Neuron (in vitro differentiated cells): ENCODE data around the gene PEAK1.

Experiments
- H2AFZ ChIP-seq: one replicate; pipeline ENCODE4 v1.6.1; 2013; ENCODE audit warnings: low read depth, mild to moderate bottlenecking, inconsistent platforms, low read length, moderate library complexity
- H3K27me3 ChIP-seq: one replicate; pipeline ENCODE4 v1.6.1; 2013; ENCODE audit warnings: low read length; ENCODE audit not compliant: insufficient read depth
- H3K36me3 ChIP-seq: one replicate; pipeline ENCODE4 v1.6.1; 2013; ENCODE audit warnings: low read length; ENCODE audit not compliant: insufficient read depth
- H3K4me1 ChIP-seq: one replicate; pipeline ENCODE4 v1.6.1; 2013; ENCODE audit warnings: low read length; ENCODE audit not compliant: insufficient read depth
- H3K4me3 ChIP-seq: 2 replicates; pipeline ENCODE4 v1.5.1; 2013; ENCODE audit warnings: mild to moderate bottlenecking, low read length, moderate library complexity
- H3K9me3 ChIP-seq: one replicate; pipeline ENCODE4 v1.6.1; 2013; ENCODE audit warnings: low read length

The PEAK1 gene

DNA sequence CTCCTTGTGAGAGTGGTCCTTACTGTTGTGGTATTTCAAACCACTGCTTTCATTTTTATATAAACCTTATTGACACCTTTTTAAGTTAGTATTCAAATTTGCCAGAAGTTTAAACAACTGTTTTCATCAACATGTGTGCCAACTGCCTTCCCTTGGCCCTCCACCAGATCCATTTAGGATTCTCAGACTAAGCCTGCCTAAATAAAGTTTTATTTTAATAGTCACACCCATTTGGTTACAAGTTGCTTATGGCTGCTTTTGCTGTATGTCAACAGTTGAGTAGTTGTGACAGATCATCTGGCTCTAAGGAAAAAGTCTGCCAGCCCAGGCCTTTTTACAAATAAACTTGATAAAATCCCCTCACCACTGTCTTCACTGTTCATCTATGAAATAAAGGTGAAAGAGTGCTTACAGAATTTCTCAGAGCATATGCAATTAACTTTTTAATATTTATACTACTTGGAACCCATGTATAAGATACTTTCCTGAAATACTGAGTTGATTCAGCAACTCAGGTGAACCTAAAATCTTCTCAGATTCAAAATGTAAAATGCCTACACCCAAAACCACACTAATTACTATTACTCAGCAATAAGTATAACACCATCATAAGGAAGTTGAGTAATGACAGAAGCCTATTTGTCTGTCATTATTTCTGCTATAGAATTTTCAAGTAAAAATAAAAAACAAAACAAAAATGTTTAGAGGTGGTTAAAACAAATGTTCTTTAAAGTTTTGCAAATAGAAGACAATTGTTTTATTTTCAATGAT, 35.1 kb downstream of the PEAK1 start:
- Histone ChIP-seq H3K36me3 (no peaks in the 10 kb centered on the region), H2AFZ (no peak overlapping the region), H3K4me1 (no peaks in the 10 kb centered on the region), H3K27me3 (no peaks in the 10 kb centered on the region), H3K9me3 (peaks cover 2% of the 10 kb centered on the region), H3K4me3 (no peak overlapping the region)

GRCh38 chr15:77384086-77384485, 35.8 kb downstream of the PEAK1 start:
- no peaks in the 10 kb centered on the region for H3K27me3 ChIP-seq
- H2AFZ ChIP-seq, result no peak overlapping the region
- no peak overlapping the region for H3K4me3 ChIP-seq

DNA sequence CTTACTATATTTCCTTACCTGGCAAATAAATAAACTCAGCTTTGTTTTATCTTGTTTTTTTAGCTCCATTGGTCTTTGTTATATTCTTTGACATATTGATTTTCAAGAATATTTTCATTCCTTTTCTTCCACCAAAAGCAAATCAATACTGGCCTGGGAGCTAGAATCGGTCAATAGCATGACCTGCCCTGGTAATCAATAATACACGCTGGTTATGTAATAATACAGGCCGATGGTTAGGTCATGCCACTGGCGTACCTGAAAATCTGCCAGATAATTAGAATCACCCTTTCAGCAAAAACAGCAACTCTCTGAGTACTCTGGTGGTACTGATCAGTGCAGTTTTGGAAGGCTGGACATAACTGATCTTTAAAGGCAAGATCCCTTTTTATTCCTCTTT, 39.9 kb downstream of the PEAK1 start:
- no peaks in the 10 kb centered on the region for H3K36me3 ChIP-seq
- H3K4me1 ChIP-seq, result no peaks in the 10 kb centered on the region
- H3K27me3 ChIP-seq, result no peaks in the 10 kb centered on the region
- peaks cover 2% of the 10 kb centered on the region for H3K9me3 ChIP-seq
- H2AFZ ChIP-seq, result no peak overlapping the region
- H3K4me3 ChIP-seq, result no peak overlapping the region

More at GRCh38 chr15:77384086-77384485, 35.8 kb downstream of the PEAK1 start:
- Histone ChIP-seq H3K36me3 (no peaks in the 10 kb centered on the region), H3K9me3 (peaks cover 2% of the 10 kb centered on the region), H3K4me1 (no peaks in the 10 kb centered on the region)

DNA sequence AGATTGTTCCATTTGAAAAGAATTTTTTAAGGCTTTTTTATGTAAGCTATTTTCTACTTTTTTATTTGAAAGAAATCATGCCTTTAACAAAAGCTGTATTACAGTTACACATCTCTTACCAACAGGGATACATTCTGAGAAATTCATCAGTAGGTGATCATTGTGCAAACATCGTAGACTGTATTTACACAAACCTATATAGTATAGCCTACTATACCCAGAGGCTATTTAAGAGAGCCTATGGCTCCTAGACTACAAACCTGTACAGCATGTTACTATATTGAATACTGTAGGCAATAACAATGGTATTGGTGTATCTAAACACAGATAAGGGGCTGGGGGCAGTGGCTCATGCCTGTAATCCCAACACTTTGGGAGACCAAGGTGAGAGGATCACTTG, 43.1 kb downstream of the PEAK1 start:
- Histone ChIP-seq H3K36me3 (no peaks in the 10 kb centered on the region), H3K9me3 (peaks cover 2% of the 10 kb centered on the region), H3K4me1 (peaks cover 9% of the 10 kb centered on the region), H3K27me3 (no peaks in the 10 kb centered on the region), H2AFZ (no peak overlapping the region), H3K4me3 (no peak overlapping the region)

- Histone ChIP-seq H3K27me3 (no peaks in the 10 kb centered on the region), H3K9me3 (peaks cover 2% of the 10 kb centered on the region), H3K4me3 (no peak overlapping the region), H3K36me3 (no peaks in the 10 kb centered on the region), H3K4me1 (peaks cover 10% of the 10 kb centered on the region), H2AFZ (no peak overlapping the region)
Observed at GRCh38 chr15:77375133-77375532, 44.8 kb downstream of the PEAK1 start.

- H3K27me3 ChIP-seq, result no peaks in the 10 kb centered on the region
Observed at GRCh38 chr15:77373441-77373840, 46.5 kb downstream of the PEAK1 start.

GRCh38 chr15:77371850-77372563, 47.9 kb downstream of the PEAK1 start:
- Histone ChIP-seq H2AFZ (no peak overlapping the region), H3K4me3 (no peak overlapping the region), H3K36me3 (no peaks in the 10 kb centered on the region), H3K9me3 (no peaks in the 10 kb centered on the region), H3K27me3 (no peaks in the 10 kb centered on the region), H3K4me1 (peaks cover 10% of the 10 kb centered on the region)

More at GRCh38 chr15:77373441-77373840, 46.5 kb downstream of the PEAK1 start:
- Histone ChIP-seq H2AFZ (no peak overlapping the region), H3K9me3 (no peaks in the 10 kb centered on the region), H3K4me3 (no peak overlapping the region), H3K4me1 (peaks cover 10% of the 10 kb centered on the region), H3K36me3 (no peaks in the 10 kb centered on the region)

DNA sequence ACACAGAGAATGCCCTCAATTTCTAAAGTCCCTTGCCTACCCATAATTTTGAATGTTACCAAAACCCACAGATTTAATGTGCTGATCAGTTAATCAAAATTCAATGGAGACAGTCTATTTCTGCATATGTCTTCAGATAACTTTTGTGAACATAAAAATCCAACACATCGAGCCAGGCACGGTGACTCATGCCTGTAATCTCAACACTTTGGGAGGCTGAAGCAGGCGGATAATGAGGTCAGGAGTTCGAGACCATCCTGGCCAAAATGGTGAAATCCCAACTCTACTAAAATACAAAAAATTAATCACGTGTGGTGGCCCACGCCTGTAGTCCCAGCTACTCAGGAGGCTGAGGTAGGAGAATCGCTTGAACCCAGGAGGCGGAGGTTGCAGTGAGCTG, 49.3 kb downstream of the PEAK1 start:
- H3K36me3 ChIP-seq, result no peaks in the 10 kb centered on the region
- H3K9me3 ChIP-seq, result no peaks in the 10 kb centered on the region
- no peak overlapping the region for H3K4me3 ChIP-seq
- H3K27me3 ChIP-seq, result no peaks in the 10 kb centered on the region
- no peak overlapping the region for H2AFZ ChIP-seq
- peaks cover 10% of the 10 kb centered on the region for H3K4me1 ChIP-seq

DNA sequence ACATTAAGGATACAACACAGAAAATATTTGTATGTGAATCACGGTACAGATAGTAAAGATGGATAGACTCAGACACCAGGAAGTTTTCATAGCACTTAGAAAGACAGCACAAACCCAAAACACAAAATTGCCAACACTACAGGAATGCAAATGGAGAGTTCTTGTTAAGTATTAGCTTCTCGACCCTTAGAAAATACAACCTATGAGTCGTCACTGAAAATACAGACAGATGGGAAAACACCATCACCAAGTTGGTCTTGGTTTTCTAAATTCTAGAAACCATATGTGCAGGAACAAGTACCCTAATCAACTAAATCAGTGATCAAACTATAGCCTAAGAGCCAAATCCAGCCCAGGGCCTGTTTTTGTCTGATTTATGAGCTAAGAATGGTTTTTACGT, 50.7 kb downstream of the PEAK1 start:
- Histone ChIP-seq H3K36me3 (no peaks in the 10 kb centered on the region), H3K27me3 (no peaks in the 10 kb centered on the region), H3K4me1 (peaks cover 10% of the 10 kb centered on the region), H3K4me3 (no peak overlapping the region), H3K9me3 (no peaks in the 10 kb centered on the region), H2AFZ (no peak overlapping the region)

DNA sequence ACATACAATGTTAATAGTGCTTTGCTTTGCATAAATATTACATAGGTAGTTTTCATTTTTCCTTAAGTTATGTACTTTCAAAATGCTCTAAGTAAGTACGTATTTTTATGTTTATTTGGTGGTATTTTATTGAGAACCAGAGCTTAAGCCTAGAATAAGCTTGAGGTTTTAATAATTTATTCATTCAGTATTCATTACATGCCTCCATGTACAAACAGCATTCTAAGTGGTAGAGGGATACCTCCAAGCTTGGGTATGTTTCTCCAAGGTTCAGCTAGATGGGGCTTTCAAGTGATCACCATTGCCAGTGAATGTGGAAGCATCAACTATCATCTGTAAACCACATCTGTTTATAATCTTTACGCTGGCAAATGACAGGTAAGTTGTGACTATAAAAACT, 52.3 kb downstream of the PEAK1 start:
- H2AFZ ChIP-seq, result no peak overlapping the region
- H3K4me3 ChIP-seq, result no peak overlapping the region
- no peaks in the 10 kb centered on the region for H3K27me3 ChIP-seq
- H3K4me1 ChIP-seq, result peaks cover 9% of the 10 kb centered on the region
- H3K36me3 ChIP-seq, result peaks cover 2% of the 10 kb centered on the region
- H3K9me3 ChIP-seq, result peaks cover 3% of the 10 kb centered on the region

GRCh38 chr15:77361456-77361855, 58.4 kb downstream of the PEAK1 start:
- no peak overlapping the region for H3K4me3 ChIP-seq
- peaks cover 3% of the 10 kb centered on the region for H3K9me3 ChIP-seq
- H2AFZ ChIP-seq, result no peak overlapping the region
- no peaks in the 10 kb centered on the region for H3K4me1 ChIP-seq
- H3K36me3 ChIP-seq, result peaks cover 2% of the 10 kb centered on the region
- no peaks in the 10 kb centered on the region for H3K27me3 ChIP-seq

DNA sequence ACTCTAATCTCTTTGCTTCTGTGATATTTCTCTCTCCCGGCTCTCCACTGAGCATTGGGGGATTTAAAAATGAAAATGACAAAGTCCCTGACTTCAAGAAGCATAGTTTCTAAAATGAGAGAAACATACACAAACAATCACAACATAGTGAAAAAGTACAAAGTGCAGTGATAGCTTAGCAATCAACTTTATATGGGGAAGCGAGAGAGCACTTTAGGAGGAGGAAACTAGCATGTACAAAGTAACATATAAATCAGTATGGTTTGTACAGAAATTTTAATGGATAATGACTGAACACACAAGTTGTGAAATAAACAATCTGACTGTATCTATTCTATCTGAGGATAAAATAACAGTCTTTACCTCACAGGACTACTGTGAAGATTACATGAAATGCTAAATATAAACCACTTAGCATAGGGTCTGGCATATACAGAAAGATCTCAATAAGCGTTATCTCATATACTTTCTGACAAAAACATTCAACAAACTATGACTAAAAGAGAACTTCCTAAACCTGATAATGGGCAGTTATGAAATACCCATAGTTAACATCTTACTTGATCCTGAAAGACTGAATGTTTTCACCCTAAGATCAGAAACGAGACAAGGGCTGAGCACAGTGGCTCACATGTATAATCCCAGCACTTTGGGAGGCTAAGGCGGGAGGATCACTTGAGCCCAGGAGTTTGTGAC, 61.2 kb downstream of the PEAK1 start:
- Histone ChIP-seq H3K4me1 (no peaks in the 10 kb centered on the region), H3K27me3 (no peaks in the 10 kb centered on the region), H2AFZ (no peak overlapping the region), H3K4me3 (no peak overlapping the region), H3K9me3 (peaks cover 3% of the 10 kb centered on the region), H3K36me3 (peaks cover 2% of the 10 kb centered on the region)

DNA sequence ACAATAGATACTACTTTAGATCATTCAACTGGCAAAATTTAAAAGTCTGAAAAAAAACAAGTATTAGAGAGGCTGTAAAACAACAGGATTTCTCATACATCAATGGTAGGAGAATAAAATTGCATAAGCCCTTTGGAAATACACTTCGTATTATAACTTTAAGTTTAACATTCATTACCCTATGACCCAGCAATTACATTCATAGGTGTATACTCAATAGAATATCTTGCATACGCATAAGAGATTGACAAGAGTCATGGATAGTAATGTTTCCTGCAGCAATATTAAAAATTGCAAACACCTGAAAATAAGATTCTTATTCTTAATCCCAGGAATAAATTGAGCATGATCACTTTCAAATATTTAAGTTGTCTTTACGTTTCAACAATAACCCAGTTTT, 63.6 kb downstream of the PEAK1 start:
- Histone ChIP-seq H3K36me3 (no peaks in the 10 kb centered on the region), H3K9me3 (no peaks in the 10 kb centered on the region), H2AFZ (no peak overlapping the region), H3K4me3 (no peak overlapping the region), H3K4me1 (no peaks in the 10 kb centered on the region), H3K27me3 (no peaks in the 10 kb centered on the region)
